Muscle layer of duodenum (tissue), 2 donors: Measurements from ENCODE around the gene ZNF845.
"Not testable (repeated sequence)": the region's sequence is repeated elsewhere in the genome, so short reads cannot be mapped to it uniquely, and the experiment has no call there.

Source experiments
- H3K27ac ChIP-seq: one replicate; pipeline ENCODE4 v1.7.0; 2013; ENCODE audit warnings: mild to moderate bottlenecking, low read length
- H3K27me3 ChIP-seq: one replicate; pipeline ENCODE4 v1.7.0; 2013; ENCODE audit warnings: low read depth, mild to moderate bottlenecking, control low read depth, low read length
- H3K36me3 ChIP-seq, 2 donors: one replicate each; pipeline ENCODE4 v1.7.0; 2013; ENCODE audit warnings: low read length in 2 of 2, control low read depth in 1 of 2, mild to moderate bottlenecking in 1 of 2; ENCODE audit not compliant: insufficient read depth in 2 of 2, control insufficient read depth in 1 of 2
- H3K4me1 ChIP-seq, 2 donors: one replicate each; pipeline ENCODE4 v1.7.0; 2013; ENCODE audit warnings: low read length in 2 of 2, mild to moderate bottlenecking in 2 of 2, control low read depth in 1 of 2, moderate library complexity in 1 of 2; ENCODE audit not compliant: insufficient read depth in 2 of 2, control insufficient read depth in 1 of 2
- H3K4me3 ChIP-seq, 2 donors: one replicate each; pipeline ENCODE4 v1.7.0; 2013; ENCODE audit warnings: low read length in 2 of 2, low read depth in 1 of 2, mild to moderate bottlenecking in 1 of 2
- H3K9me3 ChIP-seq, 2 donors: one replicate each; pipeline ENCODE4 v1.7.0; 2013; ENCODE audit warnings: low read length in 2 of 2, control low read depth in 1 of 2, mild to moderate bottlenecking in 1 of 2; ENCODE audit not compliant: control insufficient read depth in 1 of 2
- donor health status: healthy.

The ZNF845 gene

DNA sequence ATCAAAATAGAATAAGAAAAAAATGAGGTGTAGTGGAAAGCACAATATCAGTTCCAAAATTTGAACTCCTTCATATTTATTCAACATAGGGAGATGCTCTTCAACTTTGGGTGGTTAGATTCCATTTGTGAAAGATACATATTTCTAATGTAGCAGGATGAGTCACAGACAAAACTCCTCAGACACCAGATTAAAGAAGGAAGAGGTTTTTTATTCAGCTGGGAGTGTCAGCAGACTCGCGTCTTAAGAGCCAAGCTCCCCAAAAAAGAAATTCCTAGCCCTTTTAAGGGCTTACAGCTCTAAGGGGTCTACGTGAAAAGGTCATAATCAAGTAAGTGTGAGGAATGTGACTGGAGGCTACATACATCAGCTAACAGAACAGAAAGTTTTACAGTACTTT is 54.6 kb downstream of the ZNF845 start:
- Histone ChIP-seq H3K27me3 (no peaks in the 10 kb centered on the region), H3K9me3 (peaks cover 0 to 9% of the 10 kb centered on the region in 2 donors), H3K4me1 (no peaks in the 10 kb centered on the region), H3K36me3 (peaks cover 0 to 14% of the 10 kb centered on the region in 2 donors), H3K27ac (no peak overlapping the region), H3K4me3 (no peak overlapping the region)

- Histone ChIP-seq H3K4me1 (no peaks in the 10 kb centered on the region), H3K9me3 (peaks cover 0 to 2% of the 10 kb centered on the region in 2 donors), H3K27ac (no peak overlapping the region), H3K4me3 (no peak overlapping the region), H3K27me3 (no peaks in the 10 kb centered on the region), H3K36me3 (peaks cover 0 to 14% of the 10 kb centered on the region in 2 donors)
Measured at GRCh38 chr19:53388904-53389303, 55.4 kb downstream of the ZNF845 start.

- no peaks in the 10 kb centered on the region for H3K27me3 ChIP-seq
Measured at GRCh38 chr19:53389571-53389970, 56.0 kb downstream of the ZNF845 start.

GRCh38 chr19:53389978-53390377 is 56.4 kb downstream of the ZNF845 start:
- no peaks in the 10 kb centered on the region for H3K9me3 ChIP-seq

More at GRCh38 chr19:53389571-53389970, 56.0 kb downstream of the ZNF845 start:
- Histone ChIP-seq H3K4me3 (no peak overlapping the region), H3K4me1 (no peaks in the 10 kb centered on the region), H3K9me3 (no peaks in the 10 kb centered on the region), H3K27ac (no peak overlapping the region), H3K36me3 (peaks cover 0 to 13% of the 10 kb centered on the region in 2 donors)

GRCh38 chr19:53394522-53394973 is 61.0 kb downstream of the ZNF845 start:
- no peaks in the 10 kb centered on the region for H3K36me3 ChIP-seq
- H3K27ac ChIP-seq: peak overlapping the region; percentile 58
- H3K4me1 ChIP-seq: peaks cover 0 to 5% of the 10 kb centered on the region in 2 donors
- H3K9me3 ChIP-seq: no peaks in the 10 kb centered on the region
- peak overlapping the region; percentile 69 to 82 for H3K4me3 ChIP-seq
- no peaks in the 10 kb centered on the region for H3K27me3 ChIP-seq

More at GRCh38 chr19:53389978-53390377, 56.4 kb downstream of the ZNF845 start:
- Histone ChIP-seq H3K4me3 (no peak overlapping the region), H3K27ac (no peak overlapping the region), H3K36me3 (peaks cover 0 to 8% of the 10 kb centered on the region in 2 donors), H3K27me3 (no peaks in the 10 kb centered on the region), H3K4me1 (no peaks in the 10 kb centered on the region)

DNA sequence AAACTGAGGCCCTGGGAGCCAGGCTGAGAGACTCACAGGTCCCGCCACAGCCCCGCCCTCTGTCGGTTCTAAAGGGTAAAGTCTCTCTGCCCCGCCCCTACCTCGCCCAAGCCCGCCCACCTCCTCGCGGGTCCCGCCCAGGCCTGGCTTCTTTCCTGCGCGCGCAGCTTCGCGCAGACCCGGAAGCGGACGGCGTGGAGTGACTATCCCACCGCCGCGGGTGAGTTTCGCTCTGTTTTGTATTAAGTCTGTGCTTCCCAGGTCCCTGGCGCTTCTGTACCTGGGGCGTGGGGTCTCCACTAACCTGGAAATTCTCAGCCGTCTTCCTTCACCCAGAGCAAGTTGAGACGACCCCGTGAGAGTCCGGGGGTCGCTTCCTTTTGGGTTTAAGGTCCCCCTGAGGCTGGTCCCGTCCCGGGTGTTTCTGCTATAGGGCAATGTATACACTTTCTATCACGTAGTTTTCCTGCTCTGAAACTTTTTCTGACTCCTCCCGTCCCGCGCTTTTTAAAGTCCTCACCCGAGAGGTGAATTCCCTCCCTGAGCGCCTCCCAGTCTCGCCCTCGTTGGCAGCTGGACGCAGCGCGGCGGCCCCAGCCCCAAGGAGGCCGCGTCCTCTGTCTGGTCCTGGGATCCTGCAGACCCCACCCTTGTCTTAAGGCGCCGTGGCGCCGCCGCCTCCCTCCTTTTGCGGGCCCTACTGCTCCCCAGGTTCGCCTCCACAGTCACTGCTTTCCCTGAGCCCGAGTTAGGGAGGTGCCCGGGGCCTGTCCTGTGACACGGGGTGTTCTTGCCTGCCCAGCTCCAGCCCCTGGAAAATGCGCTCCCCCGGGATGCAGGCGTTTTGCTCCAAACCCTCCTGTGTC is 61.7 kb downstream of the ZNF845 start, which contains the start of gene ZNF765:
Gene ZNF765 (plus strand): TSS at position 176 of the 866 bp plus-strand sequence. CDS start 2,867 bp downstream, outside the sequence.
- Histone ChIP-seq H3K27ac (peak within 1 kb of the TSS; percentile 72), H3K36me3 (peaks cover 4% of the 10 kb centered on the region in 2 donors), H3K27me3 (no peaks in the 10 kb centered on the region), H3K9me3 (no peaks in the 10 kb centered on the region), H3K4me1 (peaks cover 0 to 5% of the 10 kb centered on the region in 2 donors), H3K4me3 (peak within 1 kb of the TSS; percentile 69 to 82)

- H3K9me3 ChIP-seq, H3K4me1 ChIP-seq, H3K36me3 ChIP-seq, H3K27me3 ChIP-seq: not testable (repeated sequence)
- Histone ChIP-seq H3K4me3 (peak overlapping the region; percentile 69 to 82), H3K27ac (peak overlapping the region; percentile 23)
Measured at GRCh38 chr19:53395840-53396524, 62.4 kb downstream of the ZNF845 start.

- Histone ChIP-seq H3K4me1 (peaks cover 0 to 5% of the 10 kb centered on the region in 2 donors), H3K27ac (no peak overlapping the region), H3K27me3 (no peaks in the 10 kb centered on the region), H3K9me3 (no peaks in the 10 kb centered on the region), H3K4me3 (peak overlapping the region in 1 of 2 donors; percentile 69), H3K36me3 (peaks cover 5 to 10% of the 10 kb centered on the region in 2 donors)
Measured at GRCh38 chr19:53396525-53396868, 62.9 kb downstream of the ZNF845 start.

DNA sequence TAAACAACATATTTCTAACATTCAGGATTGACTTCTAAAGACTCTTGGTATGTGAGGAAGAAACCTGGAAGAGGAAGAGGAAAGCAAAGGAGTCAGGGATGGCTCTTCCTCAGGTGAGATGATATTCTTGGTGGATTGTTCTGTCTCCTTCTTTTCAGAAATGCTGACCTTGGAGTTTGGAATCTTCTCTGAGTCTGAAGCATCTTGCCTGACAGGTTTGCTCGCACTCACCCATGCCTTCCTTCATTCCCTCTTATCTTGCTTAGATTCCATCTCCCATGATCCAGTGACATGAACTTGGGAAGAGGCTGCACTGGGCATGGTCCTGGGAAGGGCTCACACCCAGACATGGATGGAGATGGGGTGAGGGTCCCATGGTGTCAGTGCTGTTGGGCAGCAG is 64.4 kb downstream of the ZNF845 start:
- not testable (repeated sequence) for H3K4me1 ChIP-seq, H3K4me3 ChIP-seq, H3K27me3 ChIP-seq, H3K27ac ChIP-seq, H3K9me3 ChIP-seq
- peaks cover 9 to 24% of the 10 kb centered on the region in 2 donors for H3K36me3 ChIP-seq
